HG03378 (cell line): Measurements from ENCODE around the gene ACR.

Source experiments
- ATAC-seq: cut with Tn5 transposase; IDR thresholded peaks from one replicate; pipeline ENCODE4 v1.9.1; 2021; ENCODE audit warnings: mild to moderate bottlenecking, moderate library complexity; ENCODE audit not compliant: unreplicated experiment

Gene ACR

GRCh38 chr22:50702821-50703725 is 34.9 kb upstream of the ACR start:
- ATAC-seq = no peak

GRCh38 chr22:50703726-50704509 is 34.1 kb upstream of the ACR start:
- ATAC-seq = no peak

DNA sequence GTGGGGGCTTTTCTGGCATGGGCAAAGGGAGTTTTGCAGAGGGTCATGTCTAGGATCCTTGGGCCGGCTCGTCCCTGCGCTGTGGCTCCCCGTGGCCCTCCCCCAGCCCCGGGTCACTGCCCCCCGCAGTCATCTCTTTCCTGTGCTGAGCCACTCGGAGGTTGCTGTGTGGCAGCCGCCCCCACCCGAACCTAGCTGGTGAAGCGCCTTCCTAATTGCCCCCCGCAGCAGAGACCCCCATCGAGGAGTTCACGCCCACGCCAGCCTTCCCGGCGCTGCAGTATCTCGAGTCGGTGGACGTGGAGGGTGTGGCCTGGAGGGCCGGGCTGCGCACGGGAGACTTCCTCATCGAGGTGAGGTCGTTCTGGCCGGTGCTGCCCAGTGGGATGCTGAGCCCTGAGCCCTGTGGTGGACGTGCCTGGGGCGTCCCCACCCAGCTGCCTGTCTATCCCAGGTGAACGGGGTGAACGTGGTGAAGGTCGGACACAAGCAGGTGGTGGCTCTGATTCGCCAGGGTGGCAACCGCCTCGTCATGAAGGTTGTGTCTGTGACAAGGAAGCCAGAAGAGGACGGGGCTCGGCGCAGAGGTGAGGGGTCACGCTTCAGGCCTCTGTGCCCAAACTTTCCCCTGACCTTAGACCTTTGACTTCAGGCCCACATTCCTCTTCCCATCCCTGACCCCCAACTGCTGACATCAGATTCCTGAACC is 33.3 kb upstream of the ACR start:
- no peak for ATAC-seq

GRCh38 chr22:50705219-50705691 is 32.7 kb upstream of the ACR start:
- ATAC-seq = no peak

- no peak for ATAC-seq
Measured at GRCh38 chr22:50705851-50706351, 32.1 kb upstream of the ACR start.

DNA sequence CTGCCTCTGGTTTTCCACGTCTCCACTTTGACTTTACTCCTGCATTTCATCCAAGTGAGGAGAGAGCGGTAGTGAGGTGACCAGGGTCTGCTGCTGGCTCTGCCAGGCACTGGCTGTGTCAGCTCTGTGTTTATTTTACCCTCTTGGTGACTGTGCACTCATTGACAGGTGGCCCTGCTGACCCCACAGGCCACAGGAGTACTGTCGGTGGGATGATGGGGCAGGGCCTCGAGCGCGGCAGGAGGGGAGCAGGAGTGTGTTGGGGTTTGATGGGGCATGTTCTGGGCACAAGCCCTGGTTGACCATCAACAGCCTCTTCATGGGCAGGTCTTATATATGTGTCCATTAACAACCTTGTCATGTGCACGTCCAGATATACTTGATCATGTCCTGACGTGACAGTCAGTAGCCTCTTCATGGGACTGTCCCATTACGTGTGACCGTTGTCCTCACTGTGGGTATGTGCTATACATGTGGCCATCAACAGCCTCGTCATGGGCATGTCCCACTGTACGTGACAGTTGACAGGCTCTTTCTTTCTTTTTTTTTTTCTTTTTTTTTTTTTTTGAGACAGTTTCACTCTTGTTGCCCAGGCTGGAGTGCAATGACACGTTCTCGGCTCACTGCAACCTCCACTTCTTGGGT is 31.4 kb upstream of the ACR start:
- no peak for ATAC-seq

DNA sequence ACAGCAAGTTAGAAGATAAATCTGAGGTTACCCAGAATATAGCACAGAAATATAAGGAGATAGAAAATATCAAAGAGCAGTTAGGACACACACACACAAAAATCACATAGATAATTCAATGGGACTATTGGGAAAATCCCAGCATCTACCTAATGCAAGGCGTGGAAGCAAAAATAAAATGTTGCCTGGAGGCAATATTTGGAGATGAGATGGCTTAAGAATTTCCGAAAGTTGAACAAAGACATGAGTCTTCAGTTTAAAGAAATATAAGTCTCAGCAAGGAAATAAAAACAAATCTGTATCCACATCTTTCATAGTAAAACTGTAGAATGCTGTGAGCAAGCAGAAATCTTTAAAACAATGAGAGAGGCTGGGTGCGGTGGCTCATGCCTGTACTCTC is 29.5 kb upstream of the ACR start:
- no peak for ATAC-seq

GRCh38 chr22:50708996-50709395 is 29.0 kb upstream of the ACR start:
- ATAC-seq = no peak

GRCh38 chr22:50710221-50710620 is 27.8 kb upstream of the ACR start:
- no peak for ATAC-seq

GRCh38 chr22:50710886-50711285 is 27.1 kb upstream of the ACR start:
- no peak for ATAC-seq

DNA sequence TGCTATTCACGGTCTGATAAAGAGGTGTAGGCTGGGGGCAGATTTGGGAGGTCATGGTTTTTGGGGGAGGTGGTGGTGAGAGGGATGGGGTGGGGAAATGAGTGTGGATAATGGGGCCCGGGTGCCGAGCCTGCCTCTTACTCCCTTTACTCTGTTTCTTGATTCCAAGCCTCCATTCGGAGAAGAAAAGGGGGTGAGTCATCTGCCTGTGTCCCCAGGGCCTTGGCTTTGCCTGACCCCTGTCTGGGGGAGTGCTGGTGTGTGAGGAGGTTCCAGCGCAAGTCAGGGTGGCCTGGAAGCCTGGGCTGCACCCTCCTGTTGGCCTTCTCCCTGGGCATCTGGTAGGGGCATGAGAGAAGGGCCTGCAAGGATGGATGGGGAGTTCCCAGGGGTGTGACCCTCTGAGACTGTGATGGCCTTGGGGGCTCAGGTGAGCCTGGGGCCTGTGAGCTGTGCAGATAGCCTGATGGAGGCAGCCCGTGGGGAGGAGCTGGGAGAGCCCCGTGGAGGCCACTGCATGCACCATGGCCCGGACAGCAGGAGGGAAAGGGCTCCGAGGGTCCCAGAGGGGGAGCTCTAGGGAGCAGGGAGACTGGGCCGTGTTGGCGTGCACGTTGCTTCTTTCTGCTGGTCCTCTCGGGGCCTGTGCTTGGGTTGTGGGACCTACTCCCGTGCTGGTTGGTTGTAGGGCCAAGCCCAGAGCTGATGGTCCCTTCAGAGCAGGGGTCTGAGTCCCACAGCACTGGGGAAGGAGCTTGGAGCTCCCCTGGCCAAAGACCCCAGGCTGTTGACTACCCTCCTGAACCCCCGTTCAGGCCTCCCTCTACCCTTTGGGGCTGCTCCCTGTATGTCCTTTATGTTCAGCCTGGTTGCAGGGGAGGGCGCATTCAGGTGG is 26.3 kb upstream of the ACR start:
- ATAC-seq = no peak

GRCh38 chr22:50712341-50713007 is 25.5 kb upstream of the ACR start:
- ATAC-seq = no peak

GRCh38 chr22:50713008-50713385 is 25.0 kb upstream of the ACR start:
- ATAC-seq = no peak

GRCh38 chr22:50713571-50714056 is 24.4 kb upstream of the ACR start:
- ATAC-seq = no peak

DNA sequence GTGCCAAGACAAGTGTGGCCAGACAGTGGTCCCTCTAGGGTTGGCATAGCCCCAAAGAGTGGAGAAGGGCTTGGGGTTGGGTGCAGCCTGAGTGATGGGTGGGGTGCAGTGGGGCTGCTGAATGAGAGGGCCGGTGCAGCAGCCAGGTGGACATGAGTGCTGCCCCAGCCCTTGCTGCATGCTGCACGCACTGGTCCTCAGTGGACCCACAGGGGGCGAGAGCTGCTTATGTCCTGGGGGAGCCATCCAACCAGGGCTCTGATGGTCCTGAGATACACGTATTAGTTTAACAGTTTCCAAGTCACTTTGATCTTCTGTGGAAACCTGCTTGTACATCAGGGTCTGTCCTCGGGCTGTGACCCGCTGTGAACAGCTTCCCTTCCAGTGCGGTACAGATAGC is 23.9 kb upstream of the ACR start:
- ATAC-seq = no peak

DNA sequence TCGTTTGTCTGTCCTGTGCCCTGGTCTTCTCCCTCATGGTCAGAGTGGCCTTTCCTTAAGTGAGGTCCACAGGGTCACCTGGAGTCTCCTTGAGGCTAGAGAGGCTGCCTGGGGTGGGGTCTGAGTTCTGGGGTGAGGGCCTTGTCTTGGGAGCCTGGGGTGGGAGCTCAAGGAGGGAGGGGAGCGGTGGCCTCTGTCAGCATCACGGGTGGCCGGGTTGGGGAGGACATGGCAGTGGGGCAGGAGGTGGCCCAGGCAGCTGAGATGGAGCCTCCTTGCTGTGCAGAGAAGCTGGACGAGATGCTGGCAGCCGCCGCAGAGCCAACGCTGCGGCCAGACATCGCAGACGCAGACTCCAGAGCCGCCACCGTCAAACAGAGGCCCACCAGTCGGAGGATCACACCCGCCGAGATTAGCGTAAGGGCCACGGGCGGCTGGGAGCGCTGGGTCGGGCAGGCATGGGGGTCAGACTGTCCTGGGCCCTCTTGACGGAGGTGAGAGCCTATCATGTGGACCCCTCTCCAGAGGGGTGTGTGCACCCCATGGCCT is 23.3 kb upstream of the ACR start:
- no peak for ATAC-seq

DNA sequence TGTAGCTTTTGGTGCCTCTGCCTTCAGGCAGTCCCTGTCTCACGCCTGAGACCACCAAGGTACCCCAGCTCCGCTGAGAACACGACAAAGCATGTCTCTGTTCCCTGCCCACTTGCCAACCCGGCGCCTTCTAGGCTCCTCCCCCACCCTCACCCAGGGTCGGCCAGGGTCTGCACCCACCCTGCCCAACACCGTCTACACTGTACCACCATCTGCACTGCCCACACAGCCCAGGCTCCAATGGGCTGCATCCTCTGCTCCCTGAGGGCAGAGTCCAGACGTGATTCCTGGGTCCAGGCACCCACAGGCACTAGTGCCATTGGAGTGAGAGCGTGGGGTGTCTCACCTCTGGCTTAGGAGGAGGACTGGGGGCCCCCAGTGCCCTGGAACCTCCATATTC is 22.8 kb upstream of the ACR start:
- ATAC-seq = no peak

DNA sequence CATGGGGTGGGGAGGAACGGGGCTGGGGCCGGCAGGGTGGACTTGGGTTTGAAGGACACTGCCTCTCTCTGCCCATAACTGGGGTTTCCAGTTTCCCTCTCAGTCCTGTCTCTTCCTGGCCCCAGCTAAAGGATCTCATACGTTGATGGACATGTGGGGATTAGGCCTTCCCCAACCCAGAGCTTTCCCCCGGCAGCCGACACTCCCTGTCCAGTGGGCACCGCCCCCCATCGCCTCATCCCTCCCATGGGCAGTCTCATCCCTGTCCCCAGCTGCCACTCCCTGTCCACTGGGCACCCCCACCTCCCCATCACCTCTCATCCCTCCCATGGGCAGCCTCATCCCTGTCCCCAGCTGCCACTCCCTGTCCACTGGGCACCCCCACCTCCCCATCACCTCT is 22.2 kb upstream of the ACR start:
- ATAC-seq = no peak
